Upper lobe of right lung (tissue), 1 donor: Measurements from ENCODE around the gene MAZ. TPM values are rescaled to one million over a fixed set of nuclear protein-coding genes. Genes with fewer than 3 reads are reported as not detected.
"Not testable (repeated sequence)": the region's sequence is repeated elsewhere in the genome, so short reads cannot be mapped to it uniquely, and the experiment has no call there.

Experiments used
- ATAC-seq: fragments of 200-7000 bp; cut with Tn5 transposase; one replicate; pipeline ENCODE4 v1.9.1; 2020; ENCODE audit warnings: mild to moderate bottlenecking, moderate library complexity
- DNase-seq: peaks from one replicate; pipeline ENCODE4 v3.0.0-alpha.2; 2020
- H3K27ac ChIP-seq: fragments of 200-600 bp; one replicate; pipeline ENCODE4 v1.8.0; 2022
- H3K27me3 ChIP-seq: fragments of 200-600 bp; one replicate; pipeline ENCODE4 v1.8.0; 2022; ENCODE audit warnings: mild to moderate bottlenecking
- H3K36me3 ChIP-seq: fragments of 200-600 bp; one replicate; pipeline ENCODE4 v1.8.0; 2022
- H3K4me1 ChIP-seq: fragments of 200-600 bp; one replicate; pipeline ENCODE4 v1.8.0; 2022
- H3K4me3 ChIP-seq: fragments of 200-600 bp; one replicate; pipeline ENCODE4 v1.8.0; 2022; ENCODE audit warnings: mild to moderate bottlenecking
- H3K9me3 ChIP-seq: fragments of 200-600 bp; one replicate; pipeline ENCODE4 v1.8.0; 2022
- CTCF ChIP-seq: fragments of 200-600 bp; IDR thresholded peaks from one replicate; pipeline ENCODE4 v1.8.0; 2022; ENCODE audit warnings: antibody characterized with exemption
- intact Hi-C: fragments of 100-400 bp; cut with DNase I; formaldehyde crosslinking; loops from one replicate; pipeline ENCODE4 v1.11.0; 2022
- total RNA-seq: library from RNA; stranded (reverse); fragmentation: NEBNext Ultra II Directional; extraction: Animal tissue kit (Norgen Biotek cat#: 25700); gene quantifications from one replicate; pipeline ENCODE4 v1.2.1, GENCODE V29; 2021
- donor health status: DM: no; HTN: yes; CAD: no; lungs with severe emphysema.

The MAZ gene
- total RNA-seq, 1 donor from 2014 or later, result 148 TPM

GRCh38 chr16:29790183-29790948 lies 16.0 kb upstream of the MAZ start, which contains the start of gene KIF22:
Gene KIF22, plus strand, starts transcription at chr16:29790751. Its CDS starts 9 bp downstream, at chr16:29790760.
- TF ChIP-seq CTCF, result peak; percentile 76
- Histone ChIP-seq H3K4me1 (peaks cover 17% of the 10 kb centered on the region), H3K27ac (peak within 1 kb of the TSS; percentile 92), H3K4me3 (peak within 1 kb of the TSS; percentile 93), H3K36me3 (no peaks in the 10 kb centered on the region), H3K9me3 (no peaks in the 10 kb centered on the region), H3K27me3 (no peaks in the 10 kb centered on the region)
- ATAC-seq (peak; percentile 99), DNase-seq (peak; percentile 100)
- intact Hi-C loops, result no loop called here

- no peak for DNase-seq
- Histone ChIP-seq H3K4me3 (peak overlapping the region; percentile 93), H3K9me3 (no peaks in the 10 kb centered on the region), H3K27ac (peak overlapping the region; percentile 92), H3K4me1 (peaks cover 14% of the 10 kb centered on the region), H3K27me3 (no peaks in the 10 kb centered on the region), H3K36me3 (no peaks in the 10 kb centered on the region)
- ATAC-seq, result no peak
- intact Hi-C loops, result no loop called here
- TF ChIP-seq CTCF, result no peak
These were observed 15.1 kb upstream of the MAZ start for GRCh38 chr16:29790949-29791844.

- no peak for ATAC-seq
- H3K27me3 ChIP-seq, result no peaks in the 10 kb centered on the region
- H3K27ac ChIP-seq, result no peak overlapping the region
- H3K36me3 ChIP-seq, result peaks cover 4% of the 10 kb centered on the region
- intact Hi-C loops, result no loop called here
- H3K9me3 ChIP-seq, result no peaks in the 10 kb centered on the region
- DNase-seq, result no peak
- no peak for TF ChIP-seq CTCF
- no peak overlapping the region for H3K4me3 ChIP-seq
- peaks cover 14% of the 10 kb centered on the region for H3K4me1 ChIP-seq
These were observed 14.2 kb upstream of the MAZ start for GRCh38 chr16:29791845-29792807.

GRCh38 chr16:29793153-29793552 lies 13.2 kb upstream of the MAZ start:
- Histone ChIP-seq H3K4me1 (peaks cover 14% of the 10 kb centered on the region), H3K36me3 (peaks cover 13% of the 10 kb centered on the region)
- DNase-seq, H3K27me3 ChIP-seq, intact Hi-C loops, H3K9me3 ChIP-seq, H3K4me3 ChIP-seq, H3K27ac ChIP-seq, ATAC-seq: not testable (repeated sequence)

- H3K36me3 ChIP-seq, result peaks cover 23% of the 10 kb centered on the region
- H3K27ac ChIP-seq, result no peak overlapping the region
- H3K9me3 ChIP-seq, result no peaks in the 10 kb centered on the region
- no peak for DNase-seq
- intact Hi-C loops, result no loop called here
- H3K4me1 ChIP-seq, result peaks cover 14% of the 10 kb centered on the region
- no peak overlapping the region for H3K4me3 ChIP-seq
- ATAC-seq, result no peak
- TF ChIP-seq CTCF, result no peak
- H3K27me3 ChIP-seq, result no peaks in the 10 kb centered on the region
These were observed 12.1 kb upstream of the MAZ start for GRCh38 chr16:29794231-29794710.
